Endodermal cell (in vitro differentiated cells): ENCODE results near the gene NLGN1. TPM values are rescaled to one million over a fixed set of nuclear protein-coding genes. Genes with fewer than 3 reads are reported as not detected.

Source experiments
- DNase-seq: peaks from one replicate; pipeline ENCODE4 v3.0.0-alpha.2; 2017
- H3K27ac ChIP-seq: 2 replicates; pipeline ENCODE4 v1.5.1; 2013; ENCODE audit warnings: mild to moderate bottlenecking, low read depth, low read length, moderate library complexity
- H3K27me3 ChIP-seq: 2 replicates; pipeline ENCODE4 v1.6.1; 2013; ENCODE audit warnings: mild to moderate bottlenecking, low read length, moderate library complexity; ENCODE audit not compliant: insufficient read depth, control insufficient read depth, poor library complexity, severe bottlenecking
- H3K36me3 ChIP-seq: 2 replicates; pipeline ENCODE4 v1.7.0; 2013; ENCODE audit warnings: mild to moderate bottlenecking, low read length, moderate library complexity; ENCODE audit not compliant: control insufficient read depth, insufficient read depth
- H3K4me1 ChIP-seq: one replicate; pipeline ENCODE4 v1.7.0; 2013; ENCODE audit warnings: low read length; ENCODE audit not compliant: control insufficient read depth, insufficient read depth
- H3K4me3 ChIP-seq: 2 replicates; pipeline ENCODE4 v1.5.1; 2013; ENCODE audit warnings: mild to moderate bottlenecking, low read length, moderate library complexity
- H3K9ac ChIP-seq: 2 replicates; pipeline ENCODE4 v1.6.1; 2013; ENCODE audit warnings: mild to moderate bottlenecking, low read length, moderate library complexity; ENCODE audit not compliant: poor library complexity, severe bottlenecking; ENCODE audit errors: extremely low read depth
- H3K9me3 ChIP-seq: 2 replicates; pipeline ENCODE4 v1.6.1; 2013; ENCODE audit warnings: mild to moderate bottlenecking, low read length, moderate library complexity; ENCODE audit not compliant: control insufficient read depth
- H3K27ac Mint-ChIP-seq: 2 replicates; pipeline ENCODE4 v1.8.0; 2020; ENCODE audit warnings: mixed read lengths
- H3K27me3 Mint-ChIP-seq: 2 replicates; pipeline ENCODE4 v1.8.0; 2021; ENCODE audit warnings: mild to moderate bottlenecking, mixed read lengths; ENCODE audit not compliant: insufficient read depth
- H3K36me3 Mint-ChIP-seq: 2 replicates; pipeline ENCODE4 v1.8.0; 2020; ENCODE audit warnings: low read depth, mixed read lengths
- H3K4me1 Mint-ChIP-seq: 2 replicates; pipeline ENCODE4 v1.8.0; 2020; ENCODE audit warnings: mixed read lengths
- H3K4me3 Mint-ChIP-seq: 2 replicates; pipeline ENCODE4 v1.8.0; 2020; ENCODE audit warnings: mild to moderate bottlenecking, moderate library complexity, mixed read lengths
- H3K9me3 Mint-ChIP-seq: 2 replicates; pipeline ENCODE4 v1.8.0; 2020; ENCODE audit warnings: mild to moderate bottlenecking, mixed read lengths
- WGBS, 2 experiments: methylation state at CpG; one replicate each; pipeline versions ENCODE4 v1.1.5 to v1.1.7; 2013; ENCODE audit warnings: missing lambda C conversion rate in 2 of 2, mixed read lengths in 1 of 2; ENCODE audit not compliant: insufficient coverage in 1 of 2, insufficient read length in 1 of 2; 5-methylcytosine and 5-hydroxymethylcytosine counted together
- total RNA-seq, 2 donors: library from RNA; stranded (reverse); fragmentation: NEBNext Ultra II Directional in 1 of 2; extraction: Animal tissue kit (Norgen Biotek cat#: 25700) in 1 of 2; gene quantifications; 2 replicates in 1 of 2; 3 replicates in 1 of 2; pipeline ENCODE4 v1.2.1, GENCODE V29; 2021
- TF ChIP-seq, protein P1 (sequence below): fragments of 200-600 bp; sonication (generic); conservative IDR thresholded peaks from 2 replicates; pipeline ENCODE4 v1.5.0; 2021; ENCODE audit warnings: antibody characterized with exemption, mild to moderate bottlenecking

The NLGN1 gene
- total RNA-seq, 2 donors from 2014 or later = 3.4 to 14.3 TPM

DNA sequence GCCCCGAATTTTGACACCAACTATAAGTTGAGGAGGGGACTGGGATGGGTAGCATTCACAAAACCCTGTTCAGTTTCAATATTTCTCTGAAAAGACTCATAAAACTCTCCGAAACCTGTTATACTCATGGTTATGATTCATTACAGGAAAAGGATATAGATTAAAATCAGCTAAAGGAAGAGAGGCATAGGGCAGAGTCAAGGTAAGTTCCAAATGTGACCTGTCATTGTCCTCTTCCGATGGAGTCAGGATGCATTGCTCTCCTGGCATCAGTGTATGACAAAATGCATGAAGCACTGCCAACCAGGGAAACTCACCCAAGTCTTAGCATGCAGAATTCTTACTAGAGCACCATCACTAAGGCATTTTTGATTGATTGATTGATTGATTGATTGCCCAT lies 936.6 kb downstream of the NLGN1 start:
- Histone ChIP-seq H3K9me3 (no peaks in the 10 kb centered on the region), H3K9ac (no peak overlapping the region), H3K27ac (no peak overlapping the region), H3K4me1 (no peaks in the 10 kb centered on the region), H3K27me3 (no peaks in the 10 kb centered on the region), H3K4me3 (no peak overlapping the region), H3K36me3 (no peaks in the 10 kb centered on the region)
- Mint-ChIP-seq H3K4me1 (peaks cover 4% of the 10 kb centered on the region), H3K27ac (no peak overlapping the region), H3K4me3 (no peak overlapping the region), H3K27me3 (peaks cover 2% of the 10 kb centered on the region), H3K9me3 (no peaks in the 10 kb centered on the region), H3K36me3 (no peaks in the 10 kb centered on the region)
- 87 to 89% methylated on average over 1 to 3 of the region's 3 CpGs for WGBS, 2 experiments
- no peak for DNase-seq
- TF ChIP-seq, protein P1, sequence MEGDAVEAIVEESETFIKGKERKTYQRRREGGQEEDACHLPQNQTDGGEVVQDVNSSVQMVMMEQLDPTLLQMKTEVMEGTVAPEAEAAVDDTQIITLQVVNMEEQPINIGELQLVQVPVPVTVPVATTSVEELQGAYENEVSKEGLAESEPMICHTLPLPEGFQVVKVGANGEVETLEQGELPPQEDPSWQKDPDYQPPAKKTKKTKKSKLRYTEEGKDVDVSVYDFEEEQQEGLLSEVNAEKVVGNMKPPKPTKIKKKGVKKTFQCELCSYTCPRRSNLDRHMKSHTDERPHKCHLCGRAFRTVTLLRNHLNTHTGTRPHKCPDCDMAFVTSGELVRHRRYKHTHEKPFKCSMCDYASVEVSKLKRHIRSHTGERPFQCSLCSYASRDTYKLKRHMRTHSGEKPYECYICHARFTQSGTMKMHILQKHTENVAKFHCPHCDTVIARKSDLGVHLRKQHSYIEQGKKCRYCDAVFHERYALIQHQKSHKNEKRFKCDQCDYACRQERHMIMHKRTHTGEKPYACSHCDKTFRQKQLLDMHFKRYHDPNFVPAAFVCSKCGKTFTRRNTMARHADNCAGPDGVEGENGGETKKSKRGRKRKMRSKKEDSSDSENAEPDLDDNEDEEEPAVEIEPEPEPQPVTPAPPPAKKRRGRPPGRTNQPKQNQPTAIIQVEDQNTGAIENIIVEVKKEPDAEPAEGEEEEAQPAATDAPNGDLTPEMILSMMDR = no peak

DNA sequence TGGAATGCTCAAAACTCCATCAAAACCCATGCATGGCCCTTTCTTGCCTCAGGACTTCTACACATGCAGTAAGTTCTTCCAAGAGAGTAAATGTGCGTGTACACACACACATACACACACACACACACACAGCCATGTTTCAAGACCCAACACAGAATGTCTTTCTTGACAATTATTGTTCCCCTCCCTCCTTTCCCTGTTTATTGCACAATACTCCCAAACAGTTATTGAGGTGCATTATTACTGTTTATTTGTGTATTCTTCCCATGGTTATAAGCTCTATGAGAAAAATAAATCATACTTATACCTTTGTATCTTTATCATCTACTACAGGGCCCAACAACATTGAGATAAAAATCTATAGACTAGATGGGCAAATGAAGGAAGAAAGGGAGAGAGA lies 937.8 kb downstream of the NLGN1 start:
- H3K4me3 ChIP-seq = no peak overlapping the region
- no peaks in the 10 kb centered on the region for H3K9me3 ChIP-seq
- no peaks in the 10 kb centered on the region for H3K9me3 Mint-ChIP-seq
- no peaks in the 10 kb centered on the region for H3K27me3 ChIP-seq
- 90% methylated on average over 1 of the region's 1 CpG for WGBS, 2 experiments
- H3K36me3 Mint-ChIP-seq = no peaks in the 10 kb centered on the region
- H3K27ac ChIP-seq = no peak overlapping the region
- TF ChIP-seq, protein P1 = no peak
- no peak overlapping the region for H3K4me3 Mint-ChIP-seq
- H3K9ac ChIP-seq = no peak overlapping the region
- H3K4me1 Mint-ChIP-seq = peaks cover 4% of the 10 kb centered on the region
- H3K36me3 ChIP-seq = no peaks in the 10 kb centered on the region
- DNase-seq = no peak
- peaks cover 2% of the 10 kb centered on the region for H3K27me3 Mint-ChIP-seq
- H3K27ac Mint-ChIP-seq = no peak overlapping the region
- no peaks in the 10 kb centered on the region for H3K4me1 ChIP-seq

DNA sequence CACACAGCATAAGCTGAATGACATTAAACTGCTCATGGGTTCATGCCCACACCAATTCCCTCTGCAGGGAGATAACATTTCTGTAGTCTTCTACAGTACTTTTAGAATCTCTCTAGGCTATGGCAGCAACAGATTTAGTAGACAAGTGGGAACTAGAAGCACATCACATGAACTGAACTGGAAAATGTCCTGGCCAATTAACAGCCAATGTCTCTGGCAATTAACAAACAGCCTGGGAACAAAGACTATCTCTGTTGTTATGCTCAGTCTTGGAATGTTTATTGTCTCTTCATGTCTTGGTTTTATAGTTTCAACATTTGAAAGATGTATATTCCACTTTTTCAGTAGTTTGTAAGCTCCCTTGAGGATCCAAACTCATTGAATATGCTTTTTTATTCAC lies 938.4 kb downstream of the NLGN1 start:
- no peak overlapping the region for H3K27ac ChIP-seq
- TF ChIP-seq, protein P1 = no peak
- Mint-ChIP-seq H3K9me3 (no peaks in the 10 kb centered on the region), H3K27ac (no peak overlapping the region), H3K36me3 (no peaks in the 10 kb centered on the region), H3K4me3 (no peak overlapping the region), H3K4me1 (peaks cover 4% of the 10 kb centered on the region), H3K27me3 (peaks cover 2% of the 10 kb centered on the region)
- H3K27me3 ChIP-seq = no peaks in the 10 kb centered on the region
- no peaks in the 10 kb centered on the region for H3K9me3 ChIP-seq
- H3K4me1 ChIP-seq = no peaks in the 10 kb centered on the region
- H3K4me3 ChIP-seq = no peak overlapping the region
- DNase-seq = no peak
- H3K9ac ChIP-seq = no peak overlapping the region
- H3K36me3 ChIP-seq = no peaks in the 10 kb centered on the region
